ENCODE measurements around the gene PPP1R9B.

PPP1R9B gene

GRCh38 chr17:50122945-50123344 lies 27.5 kb downstream of the PPP1R9B start:
- no peak for DNase-seq

GRCh38 chr17:50120475-50121253 lies 29.8 kb downstream of the PPP1R9B start:
- DNase-seq: no peak

GRCh38 chr17:50118828-50119218 lies 31.7 kb downstream of the PPP1R9B start:
- DNase-seq: no peak

GRCh38 chr17:50118076-50118827 lies 32.2 kb downstream of the PPP1R9B start:
- no peak for DNase-seq

GRCh38 chr17:50117202-50118051 lies 33.0 kb downstream of the PPP1R9B start:
- peak; percentile 68 to 75 for DNase-seq

- DNase-seq: no peak
Observed at GRCh38 chr17:50115756-50116155, 34.7 kb downstream of the PPP1R9B start.

- peak; percentile 52 to 64 for DNase-seq
Observed at GRCh38 chr17:50114849-50115357, 35.6 kb downstream of the PPP1R9B start.

GRCh38 chr17:50114401-50114800 lies 36.1 kb downstream of the PPP1R9B start:
- no peak for DNase-seq

- DNase-seq: no peak
Observed at GRCh38 chr17:50113624-50114320, 36.7 kb downstream of the PPP1R9B start.

- no peak for DNase-seq
Observed at GRCh38 chr17:50112694-50113093, 37.8 kb downstream of the PPP1R9B start.

GRCh38 chr17:50111673-50112655 lies 38.5 kb downstream of the PPP1R9B start:
- DNase-seq: no peak

- no peak for DNase-seq
Observed at GRCh38 chr17:50110591-50111349, 39.7 kb downstream of the PPP1R9B start.

- DNase-seq: no peak
Observed at GRCh38 chr17:50109785-50110184, 40.7 kb downstream of the PPP1R9B start.

GRCh38 chr17:50109207-50109606 lies 41.3 kb downstream of the PPP1R9B start:
- DNase-seq: no peak

GRCh38 chr17:50108556-50108955 lies 41.9 kb downstream of the PPP1R9B start:
- DNase-seq: no peak

- no peak for DNase-seq
Observed at GRCh38 chr17:50107790-50108414, 42.6 kb downstream of the PPP1R9B start.

GRCh38 chr17:50106393-50107131 lies 43.9 kb downstream of the PPP1R9B start:
- no peak for DNase-seq

- no peak for DNase-seq
Observed at GRCh38 chr17:50105811-50106210, 44.7 kb downstream of the PPP1R9B start.

GRCh38 chr17:50103941-50104340 lies 46.5 kb downstream of the PPP1R9B start:
- DNase-seq: no peak
